ENCODE results near the gene GPR176.

- TF ChIP-seq, protein P1, sequence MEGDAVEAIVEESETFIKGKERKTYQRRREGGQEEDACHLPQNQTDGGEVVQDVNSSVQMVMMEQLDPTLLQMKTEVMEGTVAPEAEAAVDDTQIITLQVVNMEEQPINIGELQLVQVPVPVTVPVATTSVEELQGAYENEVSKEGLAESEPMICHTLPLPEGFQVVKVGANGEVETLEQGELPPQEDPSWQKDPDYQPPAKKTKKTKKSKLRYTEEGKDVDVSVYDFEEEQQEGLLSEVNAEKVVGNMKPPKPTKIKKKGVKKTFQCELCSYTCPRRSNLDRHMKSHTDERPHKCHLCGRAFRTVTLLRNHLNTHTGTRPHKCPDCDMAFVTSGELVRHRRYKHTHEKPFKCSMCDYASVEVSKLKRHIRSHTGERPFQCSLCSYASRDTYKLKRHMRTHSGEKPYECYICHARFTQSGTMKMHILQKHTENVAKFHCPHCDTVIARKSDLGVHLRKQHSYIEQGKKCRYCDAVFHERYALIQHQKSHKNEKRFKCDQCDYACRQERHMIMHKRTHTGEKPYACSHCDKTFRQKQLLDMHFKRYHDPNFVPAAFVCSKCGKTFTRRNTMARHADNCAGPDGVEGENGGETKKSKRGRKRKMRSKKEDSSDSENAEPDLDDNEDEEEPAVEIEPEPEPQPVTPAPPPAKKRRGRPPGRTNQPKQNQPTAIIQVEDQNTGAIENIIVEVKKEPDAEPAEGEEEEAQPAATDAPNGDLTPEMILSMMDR (conservative IDR thresholded peaks at IDR 0.05; ENCODE audit: low read length), result no peak
- TF ChIP-seq EZH2phosphoT487 (IDR thresholded peaks at IDR 0.05; ENCODE audit: borderline replicate concordance, low read depth, low read length), result no peak
Observed at GRCh38 chr15:39919748-39920509, at the start of gene GPR176.

All from OCI-LY7 (cell line).